Naive thymus-derived CD8-positive, alpha-beta T cell (primary cell): Measurements from ENCODE around the gene PHLDA1. TPM values are rescaled to one million over a fixed set of nuclear protein-coding genes. Genes with fewer than 3 reads are reported as not detected.
A peak's percentile ranks its signal among the peaks of the same experiment; 100 is the strongest.

Source experiments
- ATAC-seq, 2 donors: fragments of 150-1000 bp; cut with Tn5 transposase in 1 of 2; sonication (Bioruptor Pico), chemical (Tn5 transposase) in 1 of 2; 1 replicate in 1 of 2; 2 replicates in 1 of 2; pipeline ENCODE4 v1.10.0; 2021; ENCODE audit warnings: mild to moderate bottlenecking in 2 of 2, moderate library complexity in 2 of 2
- POLR2A ChIA-PET: fragments of 350-600 bp; sonication (Branson Sonifier 250); formaldehyde crosslinking; loops from one replicate; lab custom pipeline; 2021; ENCODE audit warnings: antibody characterized with exemption; lab: Charles Lee
- DNase-seq, 10 donors: peaks; one replicate each; pipeline versions ENCODE4 v3.0.0 to v3.0.0-alpha.2; 2020 to 2022
- H3K27ac Mint-ChIP-seq, 10 donors: one replicate each; pipeline ENCODE4 v1.8.0; 2020 to 2022; ENCODE audit warnings: mild to moderate bottlenecking in 10 of 10, mixed read lengths in 10 of 10, moderate library complexity in 4 of 10, inconsistent platforms in 1 of 10
- H3K27me3 Mint-ChIP-seq, 5 donors: one replicate each; pipeline ENCODE4 v1.8.0; 2021 to 2022; ENCODE audit warnings: mixed read lengths in 5 of 5
- H3K36me3 Mint-ChIP-seq, 3 donors: one replicate each; pipeline ENCODE4 v1.8.0; 2020 to 2022; ENCODE audit warnings: mixed read lengths in 3 of 3, mild to moderate bottlenecking in 2 of 3, inconsistent platforms in 1 of 3
- H3K4me1 Mint-ChIP-seq, 4 donors: one replicate each; pipeline ENCODE4 v1.8.0; 2021 to 2022; ENCODE audit warnings: mixed read lengths in 4 of 4
- H3K4me3 Mint-ChIP-seq, 10 donors: one replicate each; pipeline ENCODE4 v1.8.0; 2020 to 2022; ENCODE audit warnings: mild to moderate bottlenecking in 10 of 10, mixed read lengths in 10 of 10, moderate library complexity in 6 of 10, inconsistent platforms in 1 of 10
- H3K9me3 Mint-ChIP-seq, 9 donors: one replicate each; pipeline ENCODE4 v1.8.0; 2020 to 2022; ENCODE audit warnings: mixed read lengths in 9 of 9, mild to moderate bottlenecking in 3 of 9, inconsistent platforms in 1 of 9, moderate library complexity in 1 of 9
- polyA plus RNA-seq, 3 donors: library from polyadenylated mRNA; unstranded; fragments of 300-500 nt; fragmentation: Illumina TruSeq; gene quantifications; one replicate each; pipeline ENCODE4 v1.2.3, GENCODE V29; 2021
- total RNA-seq, 8 experiments: library from RNA in 2 of 8; stranded (reverse) in 2 of 8; gene quantifications; one replicate each; pipeline ENCODE4 v1.2.3 and lab custom pipeline; 2021 to 2026

PHLDA1 gene
- total and polyA plus RNA-seq, 5 experiments from 2014 or later: 0.04 to 1.2 (median 0.13) TPM

GRCh38 chr12:76010732-76011458 is 20.7 kb downstream of the PHLDA1 start:
- ATAC-seq: no peak
- POLR2A ChIA-PET: interaction anchor here (1.2 kb wide), 1 partner anchor 10 kb away, joined by 3 read pairs; no protein-coding TSS in a partner anchor

GRCh38 chr12:76008428-76008827 is 23.1 kb downstream of the PHLDA1 start:
- Mint-ChIP-seq H3K27me3 (peaks cover 0 to 11% (median 2%) of the 10 kb centered on the region in 5 donors), H3K36me3 (peaks cover 0 to 7% (median 0%) of the 10 kb centered on the region in 3 donors), H3K4me1 (peaks cover 0 to 2% (median 0%) of the 10 kb centered on the region in 4 donors), H3K27ac (no peak overlapping the region), H3K9me3 (peaks cover 0 to 7% (median 0%) of the 10 kb centered on the region in 9 donors), H3K4me3 (no peak overlapping the region)
- ATAC-seq (no peak), DNase-seq (no peak)
- POLR2A ChIA-PET: no interaction called here

More at GRCh38 chr12:76010732-76011458, 20.7 kb downstream of the PHLDA1 start:
- H3K4me3 Mint-ChIP-seq: no peak overlapping the region
- H3K4me1 Mint-ChIP-seq: peaks cover 0 to 2% (median 0%) of the 10 kb centered on the region in 4 donors
- H3K27ac Mint-ChIP-seq: peak overlapping the region in 2 of 10 donors; percentile 1 to 79
- H3K9me3 Mint-ChIP-seq: no peaks in the 10 kb centered on the region
- H3K36me3 Mint-ChIP-seq: no peaks in the 10 kb centered on the region
- no peak for DNase-seq
- H3K27me3 Mint-ChIP-seq: peaks cover 0 to 6% (median 2%) of the 10 kb centered on the region in 5 donors

GRCh38 chr12:76007640-76008039 is 23.9 kb downstream of the PHLDA1 start:
- H3K27ac Mint-ChIP-seq: no peak overlapping the region
- POLR2A ChIA-PET: no interaction called here

GRCh38 chr12:76006028-76006925 is 25.3 kb downstream of the PHLDA1 start:
- Mint-ChIP-seq H3K36me3 (peaks cover 0 to 7% (median 0%) of the 10 kb centered on the region in 3 donors), H3K27ac (peak overlapping the region in 1 of 10 donors; percentile 40), H3K4me3 (no peak overlapping the region), H3K27me3 (peaks cover 0 to 11% (median 0%) of the 10 kb centered on the region in 5 donors), H3K4me1 (peaks cover 0 to 2% (median 0%) of the 10 kb centered on the region in 4 donors), H3K9me3 (peaks cover 0 to 7% (median 0%) of the 10 kb centered on the region in 9 donors)
- no peak for DNase-seq
- no peak for ATAC-seq
- POLR2A ChIA-PET: no interaction called here

More at GRCh38 chr12:76007640-76008039, 23.9 kb downstream of the PHLDA1 start:
- Mint-ChIP-seq H3K4me3 (no peak overlapping the region), H3K36me3 (peaks cover 0 to 7% (median 0%) of the 10 kb centered on the region in 3 donors), H3K27me3 (peaks cover 0 to 11% (median 2%) of the 10 kb centered on the region in 5 donors), H3K9me3 (peaks cover 0 to 7% (median 0%) of the 10 kb centered on the region in 9 donors), H3K4me1 (peaks cover 0 to 2% (median 0%) of the 10 kb centered on the region in 4 donors)
- DNase-seq (no peak), ATAC-seq (no peak)

GRCh38 chr12:76003355-76003638 is 28.3 kb downstream of the PHLDA1 start:
- POLR2A ChIA-PET: no interaction called here
- Mint-ChIP-seq H3K4me3 (no peak overlapping the region), H3K4me1 (peaks cover 0 to 2% (median 0%) of the 10 kb centered on the region in 4 donors), H3K27ac (no peak overlapping the region), H3K27me3 (peaks cover 0 to 11% (median 0%) of the 10 kb centered on the region in 5 donors), H3K36me3 (peaks cover 0 to 7% (median 0%) of the 10 kb centered on the region in 3 donors), H3K9me3 (peaks cover 0 to 7% (median 0%) of the 10 kb centered on the region in 9 donors)
- ATAC-seq (no peak), DNase-seq (no peak)

GRCh38 chr12:76002598-76003354 is 28.8 kb downstream of the PHLDA1 start:
- H3K9me3 Mint-ChIP-seq: peaks cover 0 to 7% (median 0%) of the 10 kb centered on the region in 9 donors
- H3K4me3 Mint-ChIP-seq: no peak overlapping the region
- POLR2A ChIA-PET: no interaction called here
- no peak for DNase-seq
- H3K27me3 Mint-ChIP-seq: peaks cover 0 to 11% (median 0%) of the 10 kb centered on the region in 5 donors
- ATAC-seq: no peak
- peaks cover 0 to 2% (median 0%) of the 10 kb centered on the region in 4 donors for H3K4me1 Mint-ChIP-seq
- no peak overlapping the region for H3K27ac Mint-ChIP-seq
- H3K36me3 Mint-ChIP-seq: peaks cover 0 to 7% (median 0%) of the 10 kb centered on the region in 3 donors

- ATAC-seq (no peak), DNase-seq (no peak)
- H3K9me3 Mint-ChIP-seq: no peaks in the 10 kb centered on the region
- no peak overlapping the region for H3K27ac Mint-ChIP-seq
- H3K27me3 Mint-ChIP-seq: no peaks in the 10 kb centered on the region
- no peak overlapping the region for H3K4me3 Mint-ChIP-seq
- POLR2A ChIA-PET: no interaction called here
- H3K4me1 Mint-ChIP-seq: no peaks in the 10 kb centered on the region
- no peaks in the 10 kb centered on the region for H3K36me3 Mint-ChIP-seq
These were observed 33.1 kb downstream of the PHLDA1 start for GRCh38 chr12:75998292-75999063.

GRCh38 chr12:75997658-75998057 is 33.9 kb downstream of the PHLDA1 start:
- no peak overlapping the region for H3K27ac Mint-ChIP-seq
- H3K27me3 Mint-ChIP-seq: no peaks in the 10 kb centered on the region
- H3K4me1 Mint-ChIP-seq: no peaks in the 10 kb centered on the region
- POLR2A ChIA-PET: no interaction called here
- ATAC-seq (no peak), DNase-seq (no peak)
- H3K4me3 Mint-ChIP-seq: no peak overlapping the region
- H3K36me3 Mint-ChIP-seq: no peaks in the 10 kb centered on the region
- no peaks in the 10 kb centered on the region for H3K9me3 Mint-ChIP-seq

- no peaks in the 10 kb centered on the region for H3K9me3 Mint-ChIP-seq
- no peaks in the 10 kb centered on the region for H3K27me3 Mint-ChIP-seq
- H3K4me3 Mint-ChIP-seq: no peak overlapping the region
- no peaks in the 10 kb centered on the region for H3K36me3 Mint-ChIP-seq
- ATAC-seq: no peak
- POLR2A ChIA-PET: no interaction called here
- no peak overlapping the region for H3K27ac Mint-ChIP-seq
- no peaks in the 10 kb centered on the region for H3K4me1 Mint-ChIP-seq
- DNase-seq: no peak
These were observed 34.6 kb downstream of the PHLDA1 start for GRCh38 chr12:75996861-75997447.

GRCh38 chr12:75995691-75996090 is 35.9 kb downstream of the PHLDA1 start:
- H3K27ac Mint-ChIP-seq: no peak overlapping the region
- H3K36me3 Mint-ChIP-seq: no peaks in the 10 kb centered on the region
- POLR2A ChIA-PET: no interaction called here
- no peak for ATAC-seq
- H3K4me1 Mint-ChIP-seq: no peaks in the 10 kb centered on the region
- DNase-seq: no peak
- no peaks in the 10 kb centered on the region for H3K9me3 Mint-ChIP-seq
- no peaks in the 10 kb centered on the region for H3K27me3 Mint-ChIP-seq
- H3K4me3 Mint-ChIP-seq: no peak overlapping the region

GRCh38 chr12:75994069-75994740 is 37.4 kb downstream of the PHLDA1 start:
- ATAC-seq: no peak
- Mint-ChIP-seq H3K4me3 (no peak overlapping the region), H3K9me3 (peaks cover 0 to under 1% (median 0%) of the 10 kb centered on the region in 9 donors), H3K36me3 (no peaks in the 10 kb centered on the region), H3K27ac (no peak overlapping the region), H3K4me1 (no peaks in the 10 kb centered on the region), H3K27me3 (peaks cover 0 to 5% (median 0%) of the 10 kb centered on the region in 5 donors)
- DNase-seq: no peak
- POLR2A ChIA-PET: no interaction called here
